ENCODE measurements around the gene GPX3. TPM values are rescaled to one million over a fixed set of nuclear protein-coding genes. Genes with fewer than 3 reads are reported as not detected.

GPX3 gene
- total and polyA plus RNA-seq, 2 of the 13 experiments (the other 11 are each of a cell fraction or from before 2014, with no cell fraction given): 33.8 to 1,892 TPM

DNA sequence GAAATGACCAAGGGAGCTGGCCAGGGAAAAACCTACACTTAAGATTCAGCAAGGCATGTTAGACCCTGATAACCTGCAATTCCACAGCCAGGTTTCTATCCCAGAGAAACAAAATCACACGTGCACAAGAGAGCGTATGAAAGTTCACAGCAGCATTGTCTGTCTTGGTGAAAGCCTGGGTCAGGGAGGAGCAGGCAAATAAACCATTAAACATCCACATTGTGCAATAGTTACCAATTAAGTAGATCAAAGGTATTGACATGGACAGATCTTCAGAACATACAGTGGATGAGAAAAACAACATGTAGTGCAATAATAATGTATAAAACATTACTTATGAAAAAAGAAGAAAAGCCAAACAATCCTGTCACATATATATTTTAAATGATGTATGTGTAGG is 15.9 kb upstream of the GPX3 start (continued):
- TF ChIP-seq, protein P1, sequence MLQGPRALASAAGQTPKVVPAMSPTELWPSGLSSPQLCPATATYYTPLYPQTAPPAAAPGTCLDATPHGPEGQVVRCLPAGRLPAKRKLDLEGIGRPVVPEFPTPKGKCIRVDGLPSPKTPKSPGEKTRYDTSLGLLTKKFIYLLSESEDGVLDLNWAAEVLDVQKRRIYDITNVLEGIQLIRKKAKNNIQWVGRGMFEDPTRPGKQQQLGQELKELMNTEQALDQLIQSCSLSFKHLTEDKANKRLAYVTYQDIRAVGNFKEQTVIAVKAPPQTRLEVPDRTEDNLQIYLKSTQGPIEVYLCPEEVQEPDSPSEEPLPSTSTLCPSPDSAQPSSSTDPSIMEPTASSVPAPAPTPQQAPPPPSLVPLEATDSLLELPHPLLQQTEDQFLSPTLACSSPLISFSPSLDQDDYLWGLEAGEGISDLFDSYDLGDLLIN (CRISPR knock-in tag; IDR thresholded peaks at IDR 0.05; ENCODE audit: borderline replicate concordance): no peak
- TF ChIP-seq ZNF350 (CRISPR knock-in tag; IDR thresholded peaks at IDR 0.05; ENCODE audit: borderline replicate concordance, low read depth) (no peak), TEAD2 (CRISPR knock-in tag; IDR thresholded peaks at IDR 0.05) (no peak), SMAD1 (CRISPR knock-in tag; IDR thresholded peaks at IDR 0.05; ENCODE audit: borderline replicate concordance, low read depth) (no peak), NFE2L1 (CRISPR knock-in tag; IDR thresholded peaks at IDR 0.05; ENCODE audit: borderline replicate concordance) (no peak), ZFY (CRISPR knock-in tag; IDR thresholded peaks at IDR 0.05) (no peak), HDAC2 (CRISPR knock-in tag; IDR thresholded peaks at IDR 0.05) (peak; percentile 65; the same call in 1 of the 2 replicates), ZFYVE20 (CRISPR knock-in tag; IDR thresholded peaks at IDR 0.05; ENCODE audit: borderline replicate concordance, low read depth) (no peak), ATRX (CRISPR knock-in tag; IDR thresholded peaks at IDR 0.05; ENCODE audit: borderline replicate concordance) (no peak), ZNF557 (CRISPR knock-in tag; IDR thresholded peaks at IDR 0.05) (no peak), IKZF1 (IDR thresholded peaks at IDR 0.05) (no peak), ZMAT3 (CRISPR knock-in tag; conservative IDR thresholded peaks at IDR 0.05) (no peak), HNRNPK (IDR thresholded peaks at IDR 0.05; ENCODE audit: low read depth, low read length, poor library complexity, severe bottlenecking) (no peak), HHEX (CRISPR knock-in tag; IDR thresholded peaks at IDR 0.05) (no peak), MEIS1 (CRISPR knock-in tag; IDR thresholded peaks at IDR 0.05; ENCODE audit: borderline replicate concordance) (0 out of 2 replicates have a peak, but pooled peaks have one; percentile 77), ZNF546 (CRISPR knock-in tag; conservative IDR thresholded peaks at IDR 0.05) (no peak), ZNF879 (CRISPR knock-in tag; IDR thresholded peaks at IDR 0.05) (no peak), ZNF160 (CRISPR knock-in tag; IDR thresholded peaks at IDR 0.05) (no peak)
- TF ChIP-seq, protein P2, sequence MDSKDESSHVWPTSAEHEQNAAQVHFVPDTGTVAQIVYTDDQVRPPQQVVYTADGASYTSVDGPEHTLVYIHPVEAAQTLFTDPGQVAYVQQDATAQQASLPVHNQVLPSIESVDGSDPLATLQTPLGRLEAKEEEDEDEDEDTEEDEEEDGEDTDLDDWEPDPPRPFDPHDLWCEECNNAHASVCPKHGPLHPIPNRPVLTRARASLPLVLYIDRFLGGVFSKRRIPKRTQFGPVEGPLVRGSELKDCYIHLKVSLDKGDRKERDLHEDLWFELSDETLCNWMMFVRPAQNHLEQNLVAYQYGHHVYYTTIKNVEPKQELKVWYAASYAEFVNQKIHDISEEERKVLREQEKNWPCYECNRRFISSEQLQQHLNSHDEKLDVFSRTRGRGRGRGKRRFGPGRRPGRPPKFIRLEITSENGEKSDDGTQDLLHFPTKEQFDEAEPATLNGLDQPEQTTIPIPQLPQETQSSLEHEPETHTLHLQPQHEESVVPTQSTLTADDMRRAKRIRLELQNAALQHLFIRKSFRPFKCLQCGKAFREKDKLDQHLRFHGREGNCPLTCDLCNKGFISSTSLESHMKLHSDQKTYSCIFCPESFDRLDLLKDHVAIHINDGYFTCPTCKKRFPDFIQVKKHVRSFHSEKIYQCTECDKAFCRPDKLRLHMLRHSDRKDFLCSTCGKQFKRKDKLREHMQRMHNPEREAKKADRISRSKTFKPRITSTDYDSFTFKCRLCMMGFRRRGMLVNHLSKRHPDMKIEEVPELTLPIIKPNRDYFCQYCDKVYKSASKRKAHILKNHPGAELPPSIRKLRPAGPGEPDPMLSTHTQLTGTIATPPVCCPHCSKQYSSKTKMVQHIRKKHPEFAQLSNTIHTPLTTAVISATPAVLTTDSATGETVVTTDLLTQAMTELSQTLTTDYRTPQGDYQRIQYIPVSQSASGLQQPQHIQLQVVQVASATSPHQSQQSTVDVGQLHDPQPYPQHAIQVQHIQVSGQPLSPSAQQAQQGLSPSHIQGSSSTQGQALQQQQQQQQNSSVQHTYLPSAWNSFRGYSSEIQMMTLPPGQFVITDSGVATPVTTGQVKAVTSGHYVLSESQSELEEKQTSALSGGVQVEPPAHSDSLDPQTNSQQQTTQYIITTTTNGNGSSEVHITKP (CRISPR knock-in tag; IDR thresholded peaks at IDR 0.05; ENCODE audit: low read depth): no peak
- TF ChIP-seq, protein P3, sequence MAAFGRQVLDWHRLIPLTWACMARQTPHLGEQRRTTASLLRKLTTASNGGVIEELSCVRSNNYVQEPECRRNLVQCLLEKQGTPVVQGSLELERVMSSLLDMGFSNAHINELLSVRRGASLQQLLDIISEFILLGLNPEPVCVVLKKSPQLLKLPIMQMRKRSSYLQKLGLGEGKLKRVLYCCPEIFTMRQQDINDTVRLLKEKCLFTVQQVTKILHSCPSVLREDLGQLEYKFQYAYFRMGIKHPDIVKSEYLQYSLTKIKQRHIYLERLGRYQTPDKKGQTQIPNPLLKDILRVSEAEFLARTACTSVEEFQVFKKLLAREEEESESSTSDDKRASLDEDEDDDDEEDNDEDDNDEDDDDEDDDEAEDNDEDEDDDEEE (CRISPR knock-in tag; IDR thresholded peaks at IDR 0.05): no peak
- TF ChIP-seq, protein P4, sequence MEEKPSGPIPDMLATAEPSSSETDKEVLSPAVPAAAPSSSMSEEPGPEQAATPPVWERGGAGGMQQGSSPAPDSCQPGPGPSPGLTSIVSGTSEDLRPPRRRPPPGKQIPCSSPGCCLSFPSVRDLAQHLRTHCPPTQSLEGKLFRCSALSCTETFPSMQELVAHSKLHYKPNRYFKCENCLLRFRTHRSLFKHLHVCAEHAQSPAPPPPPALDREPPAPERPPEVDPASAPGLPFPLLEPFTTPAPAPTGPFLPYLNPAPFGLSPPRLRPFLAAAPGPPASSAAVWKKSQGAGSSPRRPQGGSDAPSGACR (CRISPR knock-in tag; IDR thresholded peaks at IDR 0.05): no peak
- TF ChIP-seq, protein P5, sequence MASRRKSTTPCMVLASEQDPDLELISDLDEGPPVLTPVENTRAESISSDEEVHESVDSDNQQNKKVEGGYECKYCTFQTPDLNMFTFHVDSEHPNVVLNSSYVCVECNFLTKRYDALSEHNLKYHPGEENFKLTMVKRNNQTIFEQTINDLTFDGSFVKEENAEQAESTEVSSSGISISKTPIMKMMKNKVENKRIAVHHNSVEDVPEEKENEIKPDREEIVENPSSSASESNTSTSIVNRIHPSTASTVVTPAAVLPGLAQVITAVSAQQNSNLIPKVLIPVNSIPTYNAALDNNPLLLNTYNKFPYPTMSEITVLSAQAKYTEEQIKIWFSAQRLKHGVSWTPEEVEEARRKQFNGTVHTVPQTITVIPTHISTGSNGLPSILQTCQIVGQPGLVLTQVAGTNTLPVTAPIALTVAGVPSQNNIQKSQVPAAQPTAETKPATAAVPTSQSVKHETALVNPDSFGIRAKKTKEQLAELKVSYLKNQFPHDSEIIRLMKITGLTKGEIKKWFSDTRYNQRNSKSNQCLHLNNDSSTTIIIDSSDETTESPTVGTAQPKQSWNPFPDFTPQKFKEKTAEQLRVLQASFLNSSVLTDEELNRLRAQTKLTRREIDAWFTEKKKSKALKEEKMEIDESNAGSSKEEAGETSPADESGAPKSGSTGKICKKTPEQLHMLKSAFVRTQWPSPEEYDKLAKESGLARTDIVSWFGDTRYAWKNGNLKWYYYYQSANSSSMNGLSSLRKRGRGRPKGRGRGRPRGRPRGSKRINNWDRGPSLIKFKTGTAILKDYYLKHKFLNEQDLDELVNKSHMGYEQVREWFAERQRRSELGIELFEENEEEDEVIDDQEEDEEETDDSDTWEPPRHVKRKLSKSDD (CRISPR knock-in tag; IDR thresholded peaks at IDR 0.05; ENCODE audit: low read depth): no peak
